Osteoblast (primary cell): ENCODE results near the gene PGPEP1. TPM values are rescaled to one million over a fixed set of nuclear protein-coding genes. Genes with fewer than 3 reads are reported as not detected.
"Not testable (repeated sequence)": the region's sequence is repeated elsewhere in the genome, so short reads cannot be mapped to it uniquely, and the experiment has no call there.

Experiments used
- DNase-seq: peaks from one replicate; pipeline ENCODE4 v3.0.0; 2011; ENCODE audit warnings: low spot score, mixed read lengths; ENCODE audit not compliant: insufficient read length; ENCODE audit errors: missing footprints
- H2AFZ ChIP-seq: 2 replicates; pipeline ENCODE4 v1.6.0; 2011; ENCODE audit warnings: mild to moderate bottlenecking, low read length
- H3K27ac ChIP-seq: 2 replicates; pipeline ENCODE4 v1.5.1; 2011; ENCODE audit warnings: mild to moderate bottlenecking, low read depth, low read length, moderate library complexity
- H3K27me3 ChIP-seq: 2 replicates; pipeline ENCODE4 v1.6.0; 2012; ENCODE audit warnings: mild to moderate bottlenecking, control low read depth, inconsistent platforms, low read length, moderate library complexity; ENCODE audit not compliant: insufficient read depth
- H3K36me3 ChIP-seq: 2 replicates; pipeline ENCODE4 v1.5.1; 2011; ENCODE audit warnings: mild to moderate bottlenecking, low read length, control low read depth, moderate library complexity; ENCODE audit not compliant: insufficient read depth
- H3K4me1 ChIP-seq: 2 replicates; pipeline ENCODE4 v1.5.1; 2011; ENCODE audit warnings: mild to moderate bottlenecking, low read length, control low read depth, moderate library complexity; ENCODE audit not compliant: insufficient read depth
- H3K4me2 ChIP-seq: 2 replicates; pipeline ENCODE4 v1.6.0; 2011; ENCODE audit warnings: mild to moderate bottlenecking, low read length; ENCODE audit not compliant: insufficient read depth
- H3K4me3 ChIP-seq: fragments of 200-600 bp; sonication (generic); 3 replicates; pipeline ENCODE4 v1.5.1; 2012; ENCODE audit warnings: mild to moderate bottlenecking, low read length, inconsistent platforms; ENCODE audit not compliant: insufficient read depth
- H3K79me2 ChIP-seq: 2 replicates; pipeline ENCODE4 v1.6.0; 2012; ENCODE audit warnings: mild to moderate bottlenecking, low read length, control low read depth, inconsistent platforms; ENCODE audit not compliant: insufficient read depth
- H3K9me3 ChIP-seq: 2 replicates; pipeline ENCODE4 v1.5.1; 2011; ENCODE audit warnings: low read depth, low read length, control low read depth
- H4K20me1 ChIP-seq: 2 replicates; pipeline ENCODE4 v1.6.0; 2012; ENCODE audit warnings: mild to moderate bottlenecking, low read length, control low read depth; ENCODE audit not compliant: insufficient read depth
- total RNA-seq: library from RNA; depleted of rRNA; stranded (reverse); fragments of >200 nt; gene quantifications from 2 replicates; pipeline ENCODE4 v1.2.3, GENCODE V29; 2012
- TF ChIP-seq, protein P1 (sequence below): IDR thresholded peaks from 2 replicates; pipeline ENCODE4 v1.5.1; 2011; ENCODE audit warnings: mild to moderate bottlenecking, low read depth, low read length, moderate library complexity; ENCODE audit errors: extremely low read depth

Gene PGPEP1
- total RNA-seq, 1 donor, result 31.1 TPM

DNA sequence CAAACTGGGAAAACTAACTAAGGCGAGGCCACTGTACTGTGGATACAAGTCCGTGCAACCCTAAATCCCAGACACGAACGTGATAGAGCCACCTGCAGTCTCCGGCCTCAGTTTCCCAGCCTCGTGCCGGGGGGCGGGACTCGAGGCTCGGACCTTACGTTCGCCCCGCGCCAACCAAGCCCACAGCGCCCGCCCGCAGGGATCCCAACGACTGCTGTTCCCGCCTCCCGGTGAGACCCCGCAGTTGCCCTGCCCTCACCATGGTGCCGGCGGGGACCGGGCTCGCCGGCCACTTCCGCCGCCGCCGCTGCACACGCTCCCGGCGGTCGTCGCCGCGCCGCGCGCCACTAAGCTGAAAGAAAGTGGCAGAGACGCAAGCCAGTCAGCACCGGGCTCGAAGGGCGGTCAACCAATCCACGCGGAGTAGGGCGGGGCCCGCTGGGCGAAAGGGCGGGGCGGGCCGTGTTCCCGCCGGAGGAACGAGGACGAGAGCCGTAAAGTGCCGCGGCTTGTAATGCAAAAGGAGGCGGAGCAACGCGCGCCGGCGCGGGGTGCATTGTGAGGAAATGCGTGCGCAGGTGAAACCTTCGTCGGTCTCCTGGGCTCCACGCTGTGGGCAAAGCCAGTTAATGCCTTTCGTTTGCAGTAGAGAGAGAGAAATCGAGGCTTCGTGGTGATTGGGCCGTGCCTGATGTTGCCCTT is 17.5 kb upstream of the PGPEP1 start, which contains the start of gene LSM4:
LSM4 (minus strand) TSS at position 318 of the 702 bp plus-strand sequence; CDS start at position 262, 56 bp downstream.
- peaks cover 25% of the 10 kb centered on the region for H3K4me1 ChIP-seq
- TF ChIP-seq, protein P1, sequence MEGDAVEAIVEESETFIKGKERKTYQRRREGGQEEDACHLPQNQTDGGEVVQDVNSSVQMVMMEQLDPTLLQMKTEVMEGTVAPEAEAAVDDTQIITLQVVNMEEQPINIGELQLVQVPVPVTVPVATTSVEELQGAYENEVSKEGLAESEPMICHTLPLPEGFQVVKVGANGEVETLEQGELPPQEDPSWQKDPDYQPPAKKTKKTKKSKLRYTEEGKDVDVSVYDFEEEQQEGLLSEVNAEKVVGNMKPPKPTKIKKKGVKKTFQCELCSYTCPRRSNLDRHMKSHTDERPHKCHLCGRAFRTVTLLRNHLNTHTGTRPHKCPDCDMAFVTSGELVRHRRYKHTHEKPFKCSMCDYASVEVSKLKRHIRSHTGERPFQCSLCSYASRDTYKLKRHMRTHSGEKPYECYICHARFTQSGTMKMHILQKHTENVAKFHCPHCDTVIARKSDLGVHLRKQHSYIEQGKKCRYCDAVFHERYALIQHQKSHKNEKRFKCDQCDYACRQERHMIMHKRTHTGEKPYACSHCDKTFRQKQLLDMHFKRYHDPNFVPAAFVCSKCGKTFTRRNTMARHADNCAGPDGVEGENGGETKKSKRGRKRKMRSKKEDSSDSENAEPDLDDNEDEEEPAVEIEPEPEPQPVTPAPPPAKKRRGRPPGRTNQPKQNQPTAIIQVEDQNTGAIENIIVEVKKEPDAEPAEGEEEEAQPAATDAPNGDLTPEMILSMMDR, result peak; percentile 28
- H3K4me2 ChIP-seq, result peak within 1 kb of the TSS; percentile 98
- H3K27me3 ChIP-seq, result no peaks in the 10 kb centered on the region
- H3K79me2 ChIP-seq, result peaks cover 45% of the 10 kb centered on the region
- DNase-seq, result peak; percentile 99
- H2AFZ ChIP-seq, result peak within 1 kb of the TSS; percentile 94
- H3K36me3 ChIP-seq, result peaks cover 3% of the 10 kb centered on the region
- H4K20me1 ChIP-seq, result no peaks in the 10 kb centered on the region
- H3K4me3 ChIP-seq, result peak within 1 kb of the TSS; percentile 95
- no peaks in the 10 kb centered on the region for H3K9me3 ChIP-seq
- peak within 1 kb of the TSS; percentile 86 for H3K27ac ChIP-seq

DNA sequence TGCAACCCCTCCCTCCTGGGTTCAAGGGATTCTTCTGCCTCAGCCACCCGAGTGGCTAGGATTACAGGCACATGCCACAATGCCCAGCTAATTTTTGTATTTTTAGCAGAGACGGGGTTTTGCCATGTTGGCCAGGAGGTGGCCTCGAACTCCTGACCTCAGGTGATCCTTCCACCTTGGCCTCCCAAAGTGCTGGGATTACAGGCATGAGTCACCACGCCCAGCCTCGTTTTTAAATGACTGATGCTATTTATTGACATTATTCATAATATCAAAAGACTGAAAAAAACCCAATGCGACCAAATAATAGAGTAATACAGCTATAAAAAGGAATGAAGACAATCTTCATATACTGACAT is 16.0 kb upstream of the PGPEP1 start:
- not testable (repeated sequence) for H3K36me3 ChIP-seq, DNase-seq, H3K27ac ChIP-seq, H2AFZ ChIP-seq, H3K4me2 ChIP-seq, H3K27me3 ChIP-seq, H4K20me1 ChIP-seq, H3K4me3 ChIP-seq, H3K9me3 ChIP-seq
- H3K79me2 ChIP-seq, result peaks cover 35% of the 10 kb centered on the region
- peaks cover 33% of the 10 kb centered on the region for H3K4me1 ChIP-seq

DNA sequence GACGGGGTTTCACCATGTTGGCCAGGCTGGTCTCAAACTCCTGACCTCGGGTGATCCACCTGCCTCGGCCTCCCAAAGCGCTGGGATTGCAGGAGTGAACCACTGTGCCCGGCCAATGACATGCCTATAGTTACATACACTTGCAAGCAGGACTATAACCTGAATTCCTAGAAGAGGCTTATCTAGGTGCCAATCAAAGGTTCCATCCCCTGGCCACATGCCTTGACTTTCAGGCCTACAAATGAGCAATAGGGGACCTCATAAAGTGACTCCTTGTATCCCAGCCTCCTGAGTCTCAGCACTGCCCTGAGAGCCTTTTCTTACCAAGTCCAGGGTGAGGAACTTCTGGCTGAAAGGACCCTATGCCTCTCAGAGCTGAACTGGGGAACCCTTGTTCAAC is 13.6 kb upstream of the PGPEP1 start:
- Histone ChIP-seq H3K9me3 (no peaks in the 10 kb centered on the region), H3K27me3 (no peaks in the 10 kb centered on the region), H4K20me1 (no peaks in the 10 kb centered on the region), H3K36me3 (no peaks in the 10 kb centered on the region), H3K4me1 (peaks cover 29% of the 10 kb centered on the region), H2AFZ (peak overlapping the region; percentile 29), H3K27ac (no peak overlapping the region), H3K4me3 (no peak overlapping the region), H3K79me2 (peaks cover 11% of the 10 kb centered on the region), H3K4me2 (no peak overlapping the region)
- TF ChIP-seq, protein P1, result no peak
- DNase-seq, result peak; percentile 43

DNA sequence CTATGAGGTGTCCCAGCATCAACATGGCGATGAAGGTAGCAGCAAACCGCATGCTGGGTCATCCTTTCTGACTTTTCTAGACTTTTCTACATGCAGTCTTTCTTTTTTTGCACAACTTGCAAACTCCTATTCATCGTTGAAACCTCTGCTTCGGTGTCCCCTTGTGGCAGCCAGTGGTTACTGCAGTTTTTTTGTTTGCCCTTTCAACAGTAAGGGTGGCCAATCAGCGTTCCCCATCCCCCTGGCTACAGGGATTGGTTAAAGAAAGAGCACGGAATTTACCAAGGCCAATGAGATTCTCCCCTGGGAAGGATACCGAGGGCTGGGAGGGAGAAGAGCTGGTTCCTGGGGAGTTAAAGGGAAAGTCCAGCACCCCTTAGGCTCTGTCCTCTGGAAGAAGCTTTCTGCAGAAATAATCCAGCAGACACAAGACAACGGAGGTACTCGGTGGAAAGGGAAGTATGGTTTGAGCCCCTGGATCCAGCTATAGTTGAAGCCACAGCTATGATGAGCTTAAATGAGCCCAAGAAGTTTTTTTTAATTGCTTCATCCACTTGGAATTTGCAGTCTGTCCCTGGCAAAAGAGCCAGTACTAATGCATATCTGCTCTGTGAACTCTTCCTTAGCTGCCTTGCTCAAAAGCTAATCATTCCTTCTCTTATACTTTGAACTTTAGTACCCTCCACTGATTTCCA is 11.9 kb upstream of the PGPEP1 start:
- Histone ChIP-seq H3K4me2 (peak overlapping the region; percentile 88), H3K36me3 (no peaks in the 10 kb centered on the region), H3K4me1 (peaks cover 14% of the 10 kb centered on the region), H3K27me3 (no peaks in the 10 kb centered on the region), H2AFZ (peak overlapping the region; percentile 95), H4K20me1 (no peaks in the 10 kb centered on the region), H3K9me3 (no peaks in the 10 kb centered on the region), H3K4me3 (peak overlapping the region; percentile 62), H3K79me2 (no peaks in the 10 kb centered on the region), H3K27ac (peak overlapping the region; percentile 59)
- TF ChIP-seq, protein P1, result peak; percentile 98
- peak; percentile 100 for DNase-seq
